H9 (cell line): ENCODE measurements around the gene MTERF4. TPM values are rescaled to one million over a fixed set of nuclear protein-coding genes. Genes with fewer than 3 reads are reported as not detected.

Experiments
- DNase-seq: peaks from one replicate; pipeline ENCODE4 v3.0.0-alpha.2; 2017
- H2AFZ ChIP-seq: one replicate; pipeline ENCODE4 v1.6.1; 2013; ENCODE audit warnings: mild to moderate bottlenecking, low read length, control low read depth, moderate library complexity
- H2AK5ac ChIP-seq: 2 replicates; pipeline ENCODE4 v1.6.1; 2013; ENCODE audit warnings: low read length, control low read depth, mixed read lengths; ENCODE audit not compliant: insufficient read length
- H2BK120ac ChIP-seq: one replicate; pipeline ENCODE4 v1.6.1; 2013; ENCODE audit warnings: low read depth, mild to moderate bottlenecking, low read length, control low read depth, inconsistent platforms; ENCODE audit not compliant: poor library complexity, severe bottlenecking
- H2BK12ac ChIP-seq: 2 replicates; pipeline ENCODE4 v1.6.1; 2013; ENCODE audit warnings: low read length, control low read depth, mixed read lengths, low read depth; ENCODE audit not compliant: insufficient read length
- H2BK15ac ChIP-seq: 2 replicates; pipeline ENCODE4 v1.6.1; 2013; ENCODE audit warnings: low read depth, low read length, control low read depth
- H2BK20ac ChIP-seq: one replicate; pipeline ENCODE4 v1.6.1; 2013; ENCODE audit warnings: low read depth, mild to moderate bottlenecking, low read length, control low read depth, inconsistent platforms; ENCODE audit not compliant: poor library complexity, severe bottlenecking
- H2BK5ac ChIP-seq: 2 replicates; pipeline ENCODE4 v1.6.1; 2013; ENCODE audit warnings: low read length, control low read depth, mixed read lengths; ENCODE audit not compliant: insufficient read length
- H3K14ac ChIP-seq: 2 replicates; pipeline ENCODE4 v1.6.1; 2013; ENCODE audit warnings: low read length, control low read depth; ENCODE audit not compliant: insufficient read depth
- H3K18ac ChIP-seq: 2 replicates; pipeline ENCODE4 v1.6.1; 2013; ENCODE audit warnings: low read depth, mild to moderate bottlenecking, mixed read lengths, low read length, control low read depth; ENCODE audit not compliant: insufficient read length
- H3K23ac ChIP-seq: 2 replicates; pipeline ENCODE4 v1.6.1; 2013; ENCODE audit warnings: low read length, control low read depth, mixed read lengths, low read depth; ENCODE audit not compliant: insufficient read length
- H3K23me2 ChIP-seq: 2 replicates; pipeline ENCODE4 v1.6.1; 2013; ENCODE audit warnings: low read depth, mild to moderate bottlenecking, mixed read lengths, low read length, control low read depth; ENCODE audit not compliant: insufficient read length, poor library complexity, severe bottlenecking
- H3K27ac ChIP-seq: 2 replicates; pipeline ENCODE4 v1.5.1; 2013; ENCODE audit warnings: low read length, control low read depth, mixed read lengths, low read depth; ENCODE audit not compliant: insufficient read length
- H3K27me3 ChIP-seq: 2 replicates; pipeline ENCODE4 v1.6.1; 2013; ENCODE audit warnings: low read length, control low read depth, inconsistent platforms; ENCODE audit not compliant: insufficient read depth
- H3K4ac ChIP-seq: 2 replicates; pipeline ENCODE4 v1.6.1; 2013; ENCODE audit warnings: low read depth, mild to moderate bottlenecking, control low read depth, inconsistent platforms, low read length, moderate library complexity
- H3K4me1 ChIP-seq: 2 replicates; pipeline ENCODE4 v1.6.1; 2013; ENCODE audit warnings: low read length, control low read depth, inconsistent platforms; ENCODE audit not compliant: insufficient read depth
- H3K4me2 ChIP-seq: 2 replicates; pipeline ENCODE4 v1.6.1; 2013; ENCODE audit warnings: low read length, control low read depth, mixed read lengths; ENCODE audit not compliant: insufficient read length, insufficient read depth
- H3K56ac ChIP-seq: 2 replicates; pipeline ENCODE4 v1.6.1; 2013; ENCODE audit warnings: low read depth, mild to moderate bottlenecking, mixed read lengths, low read length, control low read depth; ENCODE audit not compliant: insufficient read length
- H3K79me1 ChIP-seq: 2 replicates; pipeline ENCODE4 v1.6.1; 2013; ENCODE audit warnings: low read depth, mild to moderate bottlenecking, moderate library complexity, low read length, control low read depth, inconsistent platforms; ENCODE audit not compliant: insufficient read depth, poor library complexity, severe bottlenecking
- H3K79me2 ChIP-seq: 2 replicates; pipeline ENCODE4 v1.6.1; 2013; ENCODE audit warnings: low read length, control low read depth, inconsistent platforms; ENCODE audit not compliant: insufficient read depth
- H3K9ac ChIP-seq: 2 replicates; pipeline ENCODE4 v1.6.1; 2013; ENCODE audit warnings: low read length, control low read depth, mixed read lengths; ENCODE audit not compliant: insufficient read length; ENCODE audit errors: extremely low read depth
- H3K9me3 ChIP-seq: one replicate; pipeline ENCODE4 v1.6.1; 2013; ENCODE audit warnings: low read depth, low read length, inconsistent platforms; ENCODE audit not compliant: control insufficient read depth
- H3T11ph ChIP-seq: one replicate; pipeline ENCODE4 v1.6.1; 2013; ENCODE audit warnings: mild to moderate bottlenecking, low read length, control low read depth, inconsistent platforms
- H4K20me1 ChIP-seq: one replicate; pipeline ENCODE4 v1.6.1; 2013; ENCODE audit not compliant: control insufficient read depth, insufficient read length, insufficient read depth
- H4K5ac ChIP-seq: 2 replicates; pipeline ENCODE4 v1.6.1; 2013; ENCODE audit warnings: low read depth, mild to moderate bottlenecking, mixed read lengths, low read length, control low read depth; ENCODE audit not compliant: insufficient read length
- H4K8ac ChIP-seq: replicated peaks from 2 replicates; pipeline ENCODE4 v1.6.1; 2013; ENCODE audit warnings: low read length, control low read depth, mixed read lengths, low read depth; ENCODE audit not compliant: insufficient read length
- H4K91ac ChIP-seq: 2 replicates; pipeline ENCODE4 v1.6.1; 2013; ENCODE audit warnings: low read depth, mild to moderate bottlenecking, moderate library complexity, mixed read lengths, low read length, control low read depth; ENCODE audit not compliant: insufficient read length
- H3K27ac Mint-ChIP-seq, 3 experiments: 2 replicates in 2 of 3; 3 replicates in 1 of 3; pipeline ENCODE4 v1.8.0; 2020 to 2021; ENCODE audit warnings: mixed read lengths in 3 of 3, mild to moderate bottlenecking in 1 of 3, moderate library complexity in 1 of 3
- H3K27me3 Mint-ChIP-seq: 2 replicates; pipeline ENCODE4 v1.8.0; 2021; ENCODE audit warnings: low read depth, mild to moderate bottlenecking, moderate library complexity, mixed read lengths
- H3K36me3 Mint-ChIP-seq, 3 experiments: 2 replicates in 2 of 3; 3 replicates in 1 of 3; pipeline ENCODE4 v1.8.0; 2020 to 2021; ENCODE audit warnings: low read depth in 3 of 3, mixed read lengths in 3 of 3; ENCODE audit not compliant: insufficient read depth in 1 of 3
- H3K4me1 Mint-ChIP-seq, 2 experiments: 2 replicates each; pipeline ENCODE4 v1.8.0; 2020; ENCODE audit warnings: mixed read lengths in 2 of 2
- H3K4me3 Mint-ChIP-seq, 2 experiments: 2 replicates in 1 of 2; 3 replicates in 1 of 2; pipeline ENCODE4 v1.8.0; 2020 to 2021; ENCODE audit warnings: mild to moderate bottlenecking in 2 of 2, mixed read lengths in 2 of 2, moderate library complexity in 1 of 2
- H3K9me3 Mint-ChIP-seq, 2 experiments: 2 replicates in 1 of 2; 3 replicates in 1 of 2; pipeline ENCODE4 v1.8.0; 2020; ENCODE audit warnings: mild to moderate bottlenecking in 2 of 2, mixed read lengths in 2 of 2, moderate library complexity in 1 of 2
- WGBS: extraction: QIAGEN DNeasy Blood & Tissue Kit; methylation state at CpG from one replicate; pipeline ENCODE4 v1.1.7; 2013; ENCODE audit warnings: missing lambda C conversion rate, low lambda C conversion rate, mixed read lengths; ENCODE audit not compliant: insufficient read length; ENCODE audit errors: extremely low coverage; 5-methylcytosine and 5-hydroxymethylcytosine counted together
- total RNA-seq: library from RNA; stranded (reverse); gene quantifications from 2 replicates; pipeline ENCODE4 v1.2.1, GENCODE V29; 2021
- TF ChIP-seq, protein P1 (sequence below): fragments of 200-600 bp; sonication (generic); conservative IDR thresholded peaks from 3 replicates; pipeline ENCODE4 v1.8.0; 2021; ENCODE audit warnings: antibody characterized with exemption, mild to moderate bottlenecking

The MTERF4 gene
- total RNA-seq, 1 experiment from 2014 or later, result 35.0 TPM

GRCh38 chr2:241125626-241126025 is 23.5 kb upstream of the MTERF4 start:
- no peaks in the 10 kb centered on the region for H3K79me2 ChIP-seq
- no peak overlapping the region for H4K8ac ChIP-seq
- no peaks in the 10 kb centered on the region for H3K27me3 Mint-ChIP-seq
- no peak overlapping the region for H3K27ac Mint-ChIP-seq
- no peaks in the 10 kb centered on the region for H3K27me3 ChIP-seq
- H2BK12ac ChIP-seq, result no peak overlapping the region
- no peak overlapping the region for H4K91ac ChIP-seq
- H3K9me3 Mint-ChIP-seq, result no peaks in the 10 kb centered on the region
- no peak overlapping the region for H4K5ac ChIP-seq
- H3K79me1 ChIP-seq, result no peaks in the 10 kb centered on the region
- H3K27ac ChIP-seq, result no peak overlapping the region
- no peak overlapping the region for H2BK120ac ChIP-seq
- no peak overlapping the region for H2AFZ ChIP-seq
- no peak overlapping the region for H3K18ac ChIP-seq
- no peak overlapping the region for H3K4ac ChIP-seq
- no peaks in the 10 kb centered on the region for H3K9me3 ChIP-seq
- no CpG with 5 or more reads among the region's 13 CpGs for WGBS
- H4K20me1 ChIP-seq, result no peaks in the 10 kb centered on the region
- no peak for DNase-seq
- H2AK5ac ChIP-seq, result no peak overlapping the region
- no peaks in the 10 kb centered on the region for H3K4me1 Mint-ChIP-seq
- no peaks in the 10 kb centered on the region for H3K23me2 ChIP-seq
- no peak overlapping the region for H3K4me2 ChIP-seq
- H3K36me3 Mint-ChIP-seq, result peaks cover 11 to 53% (median 33%) of the 10 kb centered on the region in 3 experiments; a peak in 6 of 7 replicates
- H3K4me1 ChIP-seq, result no peaks in the 10 kb centered on the region
- no peak overlapping the region for H3K14ac ChIP-seq
- H3T11ph ChIP-seq, result no peak overlapping the region
- H2BK15ac ChIP-seq, result no peak overlapping the region
- H3K9ac ChIP-seq, result no peak overlapping the region
- H2BK20ac ChIP-seq, result no peak overlapping the region
- H3K56ac ChIP-seq, result no peak overlapping the region
- no peak overlapping the region for H3K23ac ChIP-seq
- H3K4me3 Mint-ChIP-seq, result no peak overlapping the region
- TF ChIP-seq, protein P1, sequence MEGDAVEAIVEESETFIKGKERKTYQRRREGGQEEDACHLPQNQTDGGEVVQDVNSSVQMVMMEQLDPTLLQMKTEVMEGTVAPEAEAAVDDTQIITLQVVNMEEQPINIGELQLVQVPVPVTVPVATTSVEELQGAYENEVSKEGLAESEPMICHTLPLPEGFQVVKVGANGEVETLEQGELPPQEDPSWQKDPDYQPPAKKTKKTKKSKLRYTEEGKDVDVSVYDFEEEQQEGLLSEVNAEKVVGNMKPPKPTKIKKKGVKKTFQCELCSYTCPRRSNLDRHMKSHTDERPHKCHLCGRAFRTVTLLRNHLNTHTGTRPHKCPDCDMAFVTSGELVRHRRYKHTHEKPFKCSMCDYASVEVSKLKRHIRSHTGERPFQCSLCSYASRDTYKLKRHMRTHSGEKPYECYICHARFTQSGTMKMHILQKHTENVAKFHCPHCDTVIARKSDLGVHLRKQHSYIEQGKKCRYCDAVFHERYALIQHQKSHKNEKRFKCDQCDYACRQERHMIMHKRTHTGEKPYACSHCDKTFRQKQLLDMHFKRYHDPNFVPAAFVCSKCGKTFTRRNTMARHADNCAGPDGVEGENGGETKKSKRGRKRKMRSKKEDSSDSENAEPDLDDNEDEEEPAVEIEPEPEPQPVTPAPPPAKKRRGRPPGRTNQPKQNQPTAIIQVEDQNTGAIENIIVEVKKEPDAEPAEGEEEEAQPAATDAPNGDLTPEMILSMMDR, result no peak
- H2BK5ac ChIP-seq, result no peak overlapping the region
